GM21717 (cell line): Measurements from ENCODE around the gene ANP32E.
A peak's percentile ranks its signal among the peaks of the same experiment; 100 is the strongest.
"Not testable (repeated sequence)": the region's sequence is repeated elsewhere in the genome, so short reads cannot be mapped to it uniquely, and the experiment has no call there.

Experiments used
- ATAC-seq: cut with Tn5 transposase; IDR thresholded peaks from one replicate; pipeline ENCODE4 v1.9.1; 2021; ENCODE audit warnings: mild to moderate bottlenecking, moderate library complexity; ENCODE audit not compliant: unreplicated experiment

ANP32E gene

GRCh38 chr1:150257624-150258585, 22.0 kb upstream of the ANP32E start, which contains the start of gene CA14:
Gene CA14, plus strand, starts transcription at chr1:150257774. Its CDS starts 355 bp downstream, at chr1:150258129.
- ATAC-seq, result no peak

DNA sequence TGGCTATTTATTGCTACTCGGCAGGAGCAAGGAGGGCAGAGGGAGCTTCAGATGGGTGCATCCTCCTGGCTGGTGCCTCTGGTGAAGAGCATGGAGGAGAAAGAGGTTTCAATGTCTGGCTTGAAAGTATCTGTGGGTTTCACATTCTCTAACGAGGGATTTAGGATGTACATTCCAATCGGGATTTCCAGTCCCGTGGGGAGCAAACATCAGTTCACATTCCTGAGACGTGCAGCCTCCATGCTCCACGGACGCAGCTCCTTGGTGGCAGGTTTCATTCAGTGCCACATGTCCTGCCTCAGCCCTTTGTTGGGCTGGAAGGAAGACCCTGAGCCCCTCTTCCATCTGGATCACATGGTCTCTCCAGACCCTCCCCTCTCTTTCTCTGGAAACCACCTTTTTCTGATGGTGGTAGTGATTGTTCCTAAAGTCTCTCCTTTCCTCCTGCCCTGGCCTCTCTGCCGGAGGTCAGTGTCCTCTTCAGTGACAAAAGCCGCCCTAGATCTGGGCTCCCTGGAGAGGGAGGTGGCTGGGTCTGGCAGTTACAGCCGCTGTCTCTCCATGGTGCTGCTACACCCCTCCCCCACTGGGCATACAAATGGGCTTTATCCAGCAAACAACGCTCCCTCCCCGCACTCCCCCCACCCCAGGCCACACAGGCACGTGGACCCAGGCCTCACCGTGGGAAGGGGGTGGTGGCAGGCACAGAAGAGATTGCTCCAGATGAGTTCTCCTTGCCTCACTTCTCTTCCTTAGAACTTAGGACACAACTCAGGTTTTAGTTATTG, 20.8 kb upstream of the ANP32E start:
- ATAC-seq, result no peak

- no peak for ATAC-seq
These were observed 20.3 kb upstream of the ANP32E start for GRCh38 chr1:150256198-150256553.

DNA sequence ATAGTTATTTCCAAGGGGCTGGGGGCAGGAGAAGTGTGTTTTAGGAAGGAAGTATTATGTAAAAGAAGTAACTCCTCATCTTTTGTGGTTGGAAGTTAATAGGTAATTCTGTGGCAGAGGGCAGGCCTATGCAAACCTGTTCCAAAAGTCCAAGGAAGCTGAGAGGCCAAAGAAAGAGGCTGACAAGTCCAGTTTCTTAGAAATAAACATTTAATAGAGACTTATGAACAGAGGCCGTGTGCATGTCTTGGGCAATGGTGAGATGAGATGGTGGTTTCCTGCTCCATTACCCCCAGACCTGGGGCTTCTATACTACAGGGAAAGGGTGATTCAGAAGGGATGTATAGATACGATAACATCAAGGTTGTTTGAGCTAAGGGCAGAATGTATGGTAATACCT, 14.0 kb upstream of the ANP32E start:
- ATAC-seq, result no peak

GRCh38 chr1:150243003-150243402, 7.1 kb upstream of the ANP32E start:
- ATAC-seq, result no peak

DNA sequence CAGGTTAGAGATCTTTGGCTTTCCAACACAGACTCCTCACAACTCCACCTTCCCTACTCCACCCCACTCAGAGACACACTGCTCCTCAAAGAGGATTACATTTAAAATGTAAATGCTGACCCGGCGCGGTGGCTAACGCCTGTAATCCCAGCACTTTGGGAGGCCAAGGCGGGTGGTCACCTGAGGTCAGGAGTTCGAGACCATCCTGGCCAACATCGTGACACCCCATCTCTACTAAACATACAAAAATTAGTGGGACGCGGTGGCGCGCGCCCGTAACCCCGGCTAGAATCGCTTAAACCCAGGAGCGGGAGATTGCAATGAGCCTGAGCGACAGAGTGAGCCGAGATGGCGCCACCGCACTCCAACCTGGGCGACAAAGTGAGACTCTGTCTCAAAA, 1.8 kb upstream of the ANP32E start:
- ATAC-seq, result no peak

GRCh38 chr1:150237176-150237575, 1.3 kb upstream of the ANP32E start:
- not testable (repeated sequence) for ATAC-seq

DNA sequence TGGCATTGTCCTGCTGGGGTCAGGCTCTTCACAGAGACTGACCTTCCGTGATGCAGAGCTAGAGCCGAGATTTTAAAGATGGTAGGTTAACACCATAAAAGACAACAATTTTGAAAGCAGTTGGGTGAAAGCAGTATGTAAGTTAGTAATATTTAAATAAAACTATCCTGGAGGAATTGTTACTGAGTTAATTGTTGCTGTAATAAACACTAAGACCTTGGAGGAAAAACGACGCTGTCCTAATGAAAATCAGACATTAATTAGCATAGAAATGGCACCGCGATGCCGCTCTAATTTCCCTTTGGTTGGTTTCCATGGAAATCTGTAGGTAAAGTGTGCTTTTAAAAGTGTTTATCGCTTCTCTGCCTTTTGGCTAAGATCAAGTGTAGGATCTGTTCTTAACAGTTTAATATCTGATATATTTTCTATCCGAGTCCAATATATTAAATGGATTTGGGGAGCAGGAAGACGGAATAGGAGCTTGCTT, 745 bp upstream of the ANP32E start:
- no peak for ATAC-seq

DNA sequence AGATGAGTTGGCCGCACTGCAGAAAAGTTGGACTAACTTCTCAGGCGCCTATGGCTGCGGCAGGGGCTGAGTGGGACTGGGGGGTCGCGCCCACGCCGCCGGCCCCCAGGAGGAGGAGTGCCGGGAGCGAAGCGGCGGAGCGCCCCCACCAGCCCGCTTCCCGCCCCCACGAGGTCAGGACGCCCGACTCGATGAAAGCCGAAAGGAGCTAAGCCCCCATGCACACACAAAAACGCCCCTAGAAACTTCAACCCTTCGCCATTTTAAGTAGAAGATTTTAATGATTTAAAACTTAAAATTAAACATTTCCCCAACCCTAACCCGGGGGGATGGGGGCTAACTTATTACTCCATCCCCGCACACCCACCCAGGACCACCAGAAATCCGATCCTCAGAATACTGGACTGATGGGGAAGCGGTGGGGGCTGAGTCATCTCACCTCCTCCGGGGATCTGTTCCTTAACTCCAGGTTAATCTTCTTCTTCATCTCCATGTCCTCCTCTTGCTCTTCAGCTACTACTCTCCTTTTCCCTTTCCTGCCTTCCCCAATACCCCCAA, 539 bp downstream of the ANP32E start:
- no peak for ATAC-seq

DNA sequence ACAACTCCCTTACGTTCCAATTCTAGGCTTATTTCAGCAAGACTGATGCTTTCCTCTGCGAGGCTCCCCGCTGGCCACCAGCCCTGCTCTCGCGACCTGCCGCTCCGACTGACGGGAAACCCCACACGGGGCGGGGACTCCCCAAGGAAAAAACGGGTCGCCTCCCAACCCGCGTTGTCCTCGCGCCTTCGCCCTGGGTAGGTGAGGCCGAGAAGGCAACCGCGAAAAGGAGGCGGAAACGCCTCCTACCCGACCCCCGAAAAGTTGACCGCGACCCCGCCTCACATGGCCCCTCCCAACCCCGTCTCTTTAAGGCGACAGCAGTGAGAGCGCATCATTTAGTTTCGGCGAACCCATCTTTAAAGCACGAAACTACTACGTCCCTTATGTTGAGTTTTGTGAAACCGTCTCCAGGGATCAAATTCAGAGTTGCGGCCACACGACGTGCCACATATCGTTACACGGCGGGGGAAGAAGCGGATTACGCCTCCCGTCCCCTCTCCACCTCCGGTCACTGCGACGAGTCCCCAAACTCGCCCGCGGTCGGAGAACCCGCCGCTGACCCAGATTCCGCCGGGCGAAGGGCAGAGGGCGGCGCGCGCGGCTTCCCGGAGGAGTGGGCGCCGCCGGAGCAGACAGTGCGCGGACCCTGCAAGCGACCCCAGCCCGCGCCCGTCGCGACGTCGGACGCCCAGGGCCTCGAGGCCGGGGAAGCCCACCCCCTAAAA, 1.2 kb downstream of the ANP32E start:
- ATAC-seq, result peak; percentile 53

DNA sequence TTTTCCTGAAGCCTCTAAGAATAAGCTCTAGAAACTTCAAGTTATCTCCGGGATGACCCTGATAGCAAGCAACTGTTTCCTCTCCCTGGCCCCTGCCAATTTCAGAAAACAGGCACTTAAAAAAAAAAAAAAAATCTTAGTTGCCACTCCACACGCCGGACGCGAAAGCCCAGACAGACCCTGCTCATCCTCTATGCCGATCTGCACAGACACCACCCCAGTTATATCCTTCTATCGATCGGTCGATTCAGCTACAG, 1.7 kb downstream of the ANP32E start:
- no peak for ATAC-seq

DNA sequence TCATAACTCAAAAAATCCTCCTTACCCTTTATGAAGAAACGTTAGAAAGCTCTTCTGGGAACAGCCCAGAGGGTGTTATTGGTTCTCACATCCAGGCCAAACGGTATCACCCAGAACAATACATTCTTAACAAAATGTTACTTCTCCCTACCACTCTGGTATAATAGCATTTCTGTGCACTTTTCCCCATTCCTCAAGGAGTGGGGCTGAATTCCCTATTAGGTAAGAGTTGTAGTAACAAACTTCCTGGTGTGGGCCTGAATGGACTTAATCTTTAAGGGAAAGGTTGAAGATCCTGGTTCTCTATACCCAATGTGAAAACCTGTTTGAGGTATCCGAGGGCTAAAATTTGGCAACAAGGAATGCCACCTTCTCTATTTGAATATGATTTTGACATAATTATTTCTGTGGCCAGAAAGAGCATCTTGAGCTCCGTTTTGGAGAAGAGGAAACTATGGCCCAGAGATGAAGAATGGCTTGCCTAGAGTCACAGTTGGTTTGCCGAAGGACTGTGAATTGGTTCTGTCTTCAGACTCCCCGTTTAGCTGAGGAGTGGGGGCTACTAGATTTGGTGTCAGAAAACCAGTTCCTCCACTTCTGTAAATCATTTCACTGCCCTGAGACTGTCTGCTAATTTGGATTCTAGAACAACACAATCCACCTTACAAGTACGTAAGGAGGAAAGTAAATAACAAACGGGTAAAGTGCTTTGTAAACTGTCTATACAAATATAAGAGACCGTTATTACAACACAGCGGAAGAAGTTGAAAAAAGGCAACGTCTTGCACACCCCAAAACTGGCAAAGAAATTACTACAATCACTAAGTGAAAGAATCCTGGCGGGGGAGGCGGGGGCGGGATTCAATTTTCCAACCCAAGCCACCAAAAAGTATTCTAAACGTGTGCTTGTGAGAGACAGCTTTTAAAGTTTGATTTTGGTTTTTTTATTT, 2.3 kb downstream of the ANP32E start:
- ATAC-seq, result no peak

DNA sequence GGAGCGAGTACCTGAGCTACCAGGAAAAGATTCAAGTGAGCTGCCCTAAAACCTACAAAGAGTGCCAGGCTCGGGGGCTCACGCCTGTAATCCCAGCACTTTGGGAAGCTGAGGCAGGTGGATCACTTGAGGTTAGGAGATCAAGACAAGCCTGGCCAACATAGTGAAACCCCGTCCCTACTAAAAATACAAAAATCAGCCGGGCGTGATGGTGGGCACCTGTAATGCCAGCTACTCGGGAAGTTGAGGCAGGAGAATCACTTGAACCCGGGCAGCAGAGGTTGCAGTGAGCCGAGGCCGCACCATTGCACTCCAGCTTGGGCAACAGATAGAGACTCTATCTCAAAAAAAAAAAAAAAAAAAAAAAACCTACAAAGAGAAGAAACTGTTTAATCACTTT, 3.0 kb downstream of the ANP32E start:
- ATAC-seq, result not testable (repeated sequence)

DNA sequence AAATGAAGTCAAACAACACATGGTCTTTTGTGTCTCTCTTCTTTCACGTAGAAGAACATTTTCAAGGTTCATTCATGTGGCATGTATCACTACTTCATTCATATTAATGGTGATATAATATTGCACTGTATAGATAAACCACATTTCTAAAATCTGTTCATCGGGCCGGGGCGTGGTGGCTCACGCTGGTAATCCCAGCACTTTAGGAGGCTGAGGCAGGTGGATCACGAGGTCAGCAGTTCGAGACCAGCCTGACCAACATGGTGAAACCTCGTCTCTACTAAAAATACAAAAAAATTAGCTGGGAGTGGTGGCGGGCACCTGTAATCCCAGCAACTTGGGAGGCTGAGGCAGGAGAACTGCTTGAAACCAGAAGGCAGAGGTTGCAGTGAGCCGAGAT, 7.7 kb downstream of the ANP32E start:
- ATAC-seq, result not testable (repeated sequence)

DNA sequence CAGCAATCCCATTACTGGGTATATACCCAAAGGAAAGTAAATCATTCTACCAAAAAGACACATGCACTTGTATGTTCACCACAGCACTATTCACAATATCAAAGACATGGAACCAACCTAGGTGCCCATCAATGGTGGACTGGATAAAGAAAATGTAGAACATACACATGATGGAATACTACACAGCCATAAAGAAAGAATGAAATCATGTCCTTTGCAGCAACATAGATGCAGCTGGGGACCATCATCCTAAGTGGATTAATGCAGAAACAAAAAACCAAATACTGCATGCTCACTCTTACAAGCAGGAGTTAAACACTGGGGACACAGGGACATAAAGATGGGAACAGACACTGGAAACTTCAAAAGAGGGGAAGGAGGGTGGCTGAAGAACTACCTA, 8.7 kb downstream of the ANP32E start:
- ATAC-seq, result no peak

DNA sequence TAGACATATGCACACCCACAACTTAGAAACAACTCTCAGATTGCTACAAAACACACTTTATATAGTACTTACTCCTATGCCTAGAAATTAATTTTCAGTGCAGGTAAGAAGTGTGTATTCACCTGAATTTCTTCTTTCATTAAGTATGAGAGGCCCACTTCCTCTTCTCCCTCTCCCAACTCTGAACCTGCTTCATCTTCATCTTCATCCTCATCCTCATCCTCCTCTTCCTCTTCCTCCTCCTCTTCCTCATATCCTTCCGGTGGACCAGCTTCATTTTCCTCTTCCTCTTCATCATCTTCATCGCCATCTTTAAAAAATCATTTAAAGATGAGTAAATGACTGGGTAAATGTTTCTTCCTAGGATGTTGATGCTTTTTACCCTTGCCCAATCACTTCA, 9.4 kb downstream of the ANP32E start:
- no peak for ATAC-seq

- ATAC-seq, result no peak
These were observed 10.4 kb downstream of the ANP32E start for GRCh38 chr1:150225546-150225945.

- ATAC-seq, result no peak
These were observed 10.9 kb downstream of the ANP32E start for GRCh38 chr1:150224983-150225382.

DNA sequence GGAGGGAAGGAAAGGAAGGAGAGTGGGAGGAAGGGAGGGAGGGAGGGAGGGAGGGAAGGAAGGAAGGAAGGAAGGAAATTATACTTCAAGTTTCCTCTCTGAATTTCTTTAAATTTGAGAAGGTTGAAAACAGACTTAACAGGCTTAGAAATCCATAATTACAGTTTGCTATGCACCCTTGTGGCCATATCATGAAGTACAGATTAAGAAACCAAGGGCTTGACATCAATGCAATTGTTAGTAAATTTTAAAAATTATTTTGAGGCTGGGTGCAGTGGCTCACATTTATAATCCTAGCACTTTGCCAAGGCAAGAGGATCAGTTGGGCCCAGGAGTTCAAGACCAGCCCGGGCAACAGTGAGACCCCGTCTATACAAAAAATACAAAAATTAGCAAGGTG, 14.4 kb downstream of the ANP32E start:
- ATAC-seq, result no peak

DNA sequence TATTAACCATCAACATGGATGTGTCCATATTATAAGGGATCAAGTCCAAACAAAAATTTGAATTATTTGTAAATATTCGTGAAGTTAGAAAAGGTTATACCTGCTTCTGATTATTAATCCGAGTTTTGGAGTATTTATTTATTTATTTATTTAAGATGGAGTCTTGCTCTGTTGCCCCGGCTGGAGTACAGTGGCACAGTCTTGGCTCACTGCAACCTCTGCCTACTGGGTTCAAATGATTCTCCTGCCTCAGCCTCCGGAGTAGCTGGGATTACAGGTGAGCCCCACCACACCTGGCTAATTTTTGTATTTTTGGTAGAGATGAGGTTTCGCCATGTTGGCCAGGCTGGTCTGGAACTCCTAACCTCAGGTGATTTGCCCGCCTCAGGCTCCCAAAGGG, 20.1 kb downstream of the ANP32E start:
- not testable (repeated sequence) for ATAC-seq
